GM21526 (cell line): ENCODE measurements around the gene COX20.

Experiments used
- ATAC-seq: cut with Tn5 transposase; IDR thresholded peaks from one replicate; pipeline ENCODE4 v1.9.1; 2021; ENCODE audit warnings: moderate library complexity; ENCODE audit not compliant: unreplicated experiment, low FRiP score

COX20 gene

GRCh38 chr1:244868484-244869363 is 33.3 kb downstream of the COX20 start:
- no peak for ATAC-seq

- ATAC-seq, result no peak
Measured at GRCh38 chr1:244869364-244869827, 33.9 kb downstream of the COX20 start.

- ATAC-seq, result no peak
Measured at GRCh38 chr1:244869950-244870349, 34.5 kb downstream of the COX20 start.

- ATAC-seq, result no peak
Measured at GRCh38 chr1:244874974-244875579, 39.6 kb downstream of the COX20 start.

GRCh38 chr1:244876228-244876910 is 40.9 kb downstream of the COX20 start:
- no peak for ATAC-seq

- ATAC-seq, result no peak
Measured at GRCh38 chr1:244878681-244879080, 43.2 kb downstream of the COX20 start.

- no peak for ATAC-seq
Measured at GRCh38 chr1:244881552-244882280, 46.3 kb downstream of the COX20 start.

- ATAC-seq, result no peak
Measured at GRCh38 chr1:244887281-244887680, 51.8 kb downstream of the COX20 start.

GRCh38 chr1:244893836-244894235 is 58.4 kb downstream of the COX20 start:
- no peak for ATAC-seq
